ENCODE results near the gene DUSP15.
A peak's percentile ranks its signal among the peaks of the same experiment; 100 is the strongest.
"Not testable (repeated sequence)": the region's sequence is repeated elsewhere in the genome, so short reads cannot be mapped to it uniquely, and the experiment has no call there.

The DUSP15 gene

GRCh38 chr20:31869942-31870725 is at the start of gene DUSP15, which contains the start of gene TTLL9:
TSS of gene DUSP15 (minus strand) at chr20:31870527. CDS start at chr20:31870337, 190 bp downstream.
TSS of gene TTLL9 (plus strand) at chr20:31870634. CDS start at chr20:31871127, 493 bp downstream.
- Mint-ChIP-seq H3K27ac (peak within 1 kb of the TSS; percentile 19), H3K36me3 (peaks cover 2% of the 10 kb centered on the region), H3K4me1 (ENCODE audit: low read depth) (peaks cover 8% of the 10 kb centered on the region), H3K9me3 (ENCODE audit: low read depth) (no peaks in the 10 kb centered on the region), H3K4me3 (peak within 1 kb of the TSS; percentile 90), H3K27me3 (peaks cover 14% of the 10 kb centered on the region)

- Mint-ChIP-seq H3K4me3 (no peak overlapping the region), H3K9me3 (ENCODE audit: low read depth) (no peaks in the 10 kb centered on the region), H3K36me3 (no peaks in the 10 kb centered on the region), H3K27me3 (peaks cover 10% of the 10 kb centered on the region), H3K27ac (no peak overlapping the region), H3K4me1 (ENCODE audit: low read depth) (no peaks in the 10 kb centered on the region)
Observed at GRCh38 chr20:31919410-31920155, 49.3 kb upstream of the DUSP15 start.

GRCh38 chr20:31918466-31919105 is 48.3 kb upstream of the DUSP15 start:
- Mint-ChIP-seq H3K4me3 (no peak overlapping the region), H3K36me3 (no peaks in the 10 kb centered on the region), H3K27ac (no peak overlapping the region), H3K27me3 (peaks cover 5% of the 10 kb centered on the region), H3K9me3 (ENCODE audit: low read depth) (no peaks in the 10 kb centered on the region), H3K4me1 (ENCODE audit: low read depth) (no peaks in the 10 kb centered on the region)

- H3K9me3 Mint-ChIP-seq (ENCODE audit: low read depth); H3K4me3 Mint-ChIP-seq; H3K4me1 Mint-ChIP-seq (ENCODE audit: low read depth); H3K27me3 Mint-ChIP-seq; H3K27ac Mint-ChIP-seq; H3K36me3 Mint-ChIP-seq: not testable (repeated sequence)
Observed at GRCh38 chr20:31917962-31918412, 47.7 kb upstream of the DUSP15 start.

GRCh38 chr20:31916708-31917107 is 46.4 kb upstream of the DUSP15 start:
- Mint-ChIP-seq H3K4me1 (ENCODE audit: low read depth) (no peaks in the 10 kb centered on the region), H3K27me3 (peaks cover 5% of the 10 kb centered on the region), H3K27ac (no peak overlapping the region), H3K9me3 (ENCODE audit: low read depth) (no peaks in the 10 kb centered on the region), H3K4me3 (no peak overlapping the region), H3K36me3 (no peaks in the 10 kb centered on the region)

- Mint-ChIP-seq H3K27me3 (peaks cover 5% of the 10 kb centered on the region), H3K36me3 (no peaks in the 10 kb centered on the region), H3K9me3 (ENCODE audit: low read depth) (no peaks in the 10 kb centered on the region), H3K4me3 (no peak overlapping the region), H3K27ac (no peak overlapping the region), H3K4me1 (ENCODE audit: low read depth) (no peaks in the 10 kb centered on the region)
Observed at GRCh38 chr20:31915491-31916280, 45.4 kb upstream of the DUSP15 start.

- Mint-ChIP-seq H3K9me3 (ENCODE audit: low read depth) (no peaks in the 10 kb centered on the region), H3K4me1 (ENCODE audit: low read depth) (no peaks in the 10 kb centered on the region), H3K4me3 (no peak overlapping the region), H3K27ac (no peak overlapping the region), H3K36me3 (no peaks in the 10 kb centered on the region), H3K27me3 (peaks cover 3% of the 10 kb centered on the region)
Observed at GRCh38 chr20:31914170-31914569, 43.8 kb upstream of the DUSP15 start.

- H3K4me3 Mint-ChIP-seq = no peak overlapping the region
- no peaks in the 10 kb centered on the region for H3K36me3 Mint-ChIP-seq
- no peaks in the 10 kb centered on the region for H3K27me3 Mint-ChIP-seq
- no peaks in the 10 kb centered on the region for H3K4me1 Mint-ChIP-seq (ENCODE audit: low read depth)
- H3K27ac Mint-ChIP-seq = no peak overlapping the region
- no peaks in the 10 kb centered on the region for H3K9me3 Mint-ChIP-seq (ENCODE audit: low read depth)
Observed at GRCh38 chr20:31913431-31914157, 43.3 kb upstream of the DUSP15 start.

- no peaks in the 10 kb centered on the region for H3K9me3 Mint-ChIP-seq (ENCODE audit: low read depth)
- no peaks in the 10 kb centered on the region for H3K27me3 Mint-ChIP-seq
- no peak overlapping the region for H3K27ac Mint-ChIP-seq
- no peak overlapping the region for H3K4me3 Mint-ChIP-seq
- H3K4me1 Mint-ChIP-seq (ENCODE audit: low read depth) = no peaks in the 10 kb centered on the region
- H3K36me3 Mint-ChIP-seq = no peaks in the 10 kb centered on the region
Observed at GRCh38 chr20:31910071-31910803, 39.9 kb upstream of the DUSP15 start.

GRCh38 chr20:31909253-31910070 is 39.1 kb upstream of the DUSP15 start:
- no peak overlapping the region for H3K4me3 Mint-ChIP-seq
- no peak overlapping the region for H3K27ac Mint-ChIP-seq

GRCh38 chr20:31908424-31908823 is 38.1 kb upstream of the DUSP15 start:
- Mint-ChIP-seq H3K4me3 (no peak overlapping the region), H3K36me3 (no peaks in the 10 kb centered on the region), H3K4me1 (ENCODE audit: low read depth) (no peaks in the 10 kb centered on the region), H3K9me3 (ENCODE audit: low read depth) (no peaks in the 10 kb centered on the region), H3K27ac (no peak overlapping the region), H3K27me3 (no peaks in the 10 kb centered on the region)

More at GRCh38 chr20:31909253-31910070, 39.1 kb upstream of the DUSP15 start:
- H3K4me1 Mint-ChIP-seq (ENCODE audit: low read depth) = no peaks in the 10 kb centered on the region
- H3K27me3 Mint-ChIP-seq = no peaks in the 10 kb centered on the region
- H3K36me3 Mint-ChIP-seq = no peaks in the 10 kb centered on the region
- no peaks in the 10 kb centered on the region for H3K9me3 Mint-ChIP-seq (ENCODE audit: low read depth)

- H3K4me1 Mint-ChIP-seq (ENCODE audit: low read depth) = no peaks in the 10 kb centered on the region
- no peak overlapping the region for H3K27ac Mint-ChIP-seq
- no peak overlapping the region for H3K4me3 Mint-ChIP-seq
- H3K27me3 Mint-ChIP-seq = no peaks in the 10 kb centered on the region
- no peaks in the 10 kb centered on the region for H3K36me3 Mint-ChIP-seq
- no peaks in the 10 kb centered on the region for H3K9me3 Mint-ChIP-seq (ENCODE audit: low read depth)
Observed at GRCh38 chr20:31908016-31908415, 37.7 kb upstream of the DUSP15 start.

- no peak overlapping the region for H3K4me3 Mint-ChIP-seq
- no peaks in the 10 kb centered on the region for H3K27me3 Mint-ChIP-seq
- no peaks in the 10 kb centered on the region for H3K4me1 Mint-ChIP-seq (ENCODE audit: low read depth)
- no peaks in the 10 kb centered on the region for H3K9me3 Mint-ChIP-seq (ENCODE audit: low read depth)
- no peaks in the 10 kb centered on the region for H3K36me3 Mint-ChIP-seq
- H3K27ac Mint-ChIP-seq = no peak overlapping the region
Observed at GRCh38 chr20:31907046-31907445, 36.7 kb upstream of the DUSP15 start.

Data from activated naive CD8-positive, alpha-beta T cell (primary cell).